Measurements from ENCODE around the gene TMEM43.

Gene TMEM43

GRCh38 chr3:14122301-14122700, 2.6 kb upstream of the TMEM43 start:
- DNase-seq: no peak

GRCh38 chr3:14123308-14124222, 1.3 kb upstream of the TMEM43 start:
- no peak for DNase-seq

GRCh38 chr3:14124223-14124614, 633 bp upstream of the TMEM43 start:
- DNase-seq: no peak

- no peak for DNase-seq
These were observed 553 bp downstream of the TMEM43 start for GRCh38 chr3:14125193-14126016.

GRCh38 chr3:14126017-14126886, 1.4 kb downstream of the TMEM43 start:
- DNase-seq: no peak

GRCh38 chr3:14126887-14127505, 2.1 kb downstream of the TMEM43 start:
- DNase-seq: no peak

- DNase-seq: no peak
These were observed 2.8 kb downstream of the TMEM43 start for GRCh38 chr3:14127516-14128161.

- DNase-seq: no peak
These were observed 3.9 kb downstream of the TMEM43 start for GRCh38 chr3:14128724-14129123.

- DNase-seq: no peak
These were observed 4.4 kb downstream of the TMEM43 start for GRCh38 chr3:14129296-14129695.

GRCh38 chr3:14130230-14130629, 5.4 kb downstream of the TMEM43 start:
- DNase-seq: no peak

GRCh38 chr3:14130707-14131106, 5.9 kb downstream of the TMEM43 start:
- DNase-seq: no peak

- DNase-seq: no peak
These were observed 6.3 kb downstream of the TMEM43 start for GRCh38 chr3:14131134-14131533.

GRCh38 chr3:14132120-14132519, 7.3 kb downstream of the TMEM43 start:
- DNase-seq: no peak

- no peak for DNase-seq
These were observed 7.8 kb downstream of the TMEM43 start for GRCh38 chr3:14132689-14133088.

GRCh38 chr3:14133188-14133800, 8.4 kb downstream of the TMEM43 start:
- no peak for DNase-seq

GRCh38 chr3:14133876-14134275, 9.0 kb downstream of the TMEM43 start:
- DNase-seq: no peak

- no peak for DNase-seq
These were observed 9.4 kb downstream of the TMEM43 start for GRCh38 chr3:14134291-14134690.

- no peak for DNase-seq
These were observed 10.7 kb downstream of the TMEM43 start for GRCh38 chr3:14135581-14135980.

- no peak for DNase-seq
These were observed 12.2 kb downstream of the TMEM43 start for GRCh38 chr3:14137004-14137403.

GRCh38 chr3:14137445-14137844, 12.6 kb downstream of the TMEM43 start:
- DNase-seq: no peak

- no peak for DNase-seq
These were observed 13.4 kb downstream of the TMEM43 start for GRCh38 chr3:14138109-14138877.
